Measurements from ENCODE around the gene UTP25.

The UTP25 gene

DNA sequence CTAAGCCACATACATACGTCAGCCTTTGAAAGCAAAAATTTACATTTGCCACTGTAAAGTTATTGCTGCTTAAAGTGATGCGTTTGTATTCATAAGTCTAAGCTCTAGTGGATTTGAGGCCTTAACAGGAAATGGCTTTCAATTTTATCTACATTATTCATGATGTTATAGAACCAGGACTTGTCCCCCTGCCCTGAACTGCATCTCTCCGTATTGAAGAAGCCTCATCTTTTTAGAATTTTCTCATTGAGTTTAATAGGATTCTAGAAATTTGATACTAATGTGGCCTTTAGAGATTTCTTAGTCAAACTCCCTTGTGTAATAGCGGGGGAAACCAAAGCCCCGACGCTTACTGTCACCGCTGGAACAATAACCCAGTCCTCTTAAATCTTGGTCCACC, 9.9 kb downstream of the UTP25 start:
- DNase-seq (ENCODE audit: extremely low read depth in 1 of 2, low read depth in 1 of 2), result no peak

DNA sequence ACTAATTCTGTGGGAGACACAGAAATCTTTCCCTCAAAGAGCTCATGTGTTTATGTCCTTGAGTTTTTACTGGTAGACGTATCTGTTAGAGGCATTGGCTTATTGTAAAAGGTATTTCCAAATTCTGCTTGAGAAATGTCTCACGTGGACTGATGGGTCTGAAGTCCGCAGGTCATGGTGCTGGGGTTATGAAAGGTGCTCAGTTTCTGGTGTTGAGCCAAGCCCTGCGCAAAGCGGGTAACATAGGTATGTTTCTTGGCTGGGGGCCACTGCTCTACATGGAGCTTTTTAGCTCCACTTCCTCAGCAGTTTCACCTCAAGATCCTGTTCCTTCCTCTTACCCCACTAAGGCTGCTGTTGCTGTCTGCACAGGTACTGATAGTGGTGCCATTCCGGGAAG, 10.8 kb downstream of the UTP25 start:
- no peak for DNase-seq (ENCODE audit: extremely low read depth in 1 of 2, low read depth in 1 of 2)

DNA sequence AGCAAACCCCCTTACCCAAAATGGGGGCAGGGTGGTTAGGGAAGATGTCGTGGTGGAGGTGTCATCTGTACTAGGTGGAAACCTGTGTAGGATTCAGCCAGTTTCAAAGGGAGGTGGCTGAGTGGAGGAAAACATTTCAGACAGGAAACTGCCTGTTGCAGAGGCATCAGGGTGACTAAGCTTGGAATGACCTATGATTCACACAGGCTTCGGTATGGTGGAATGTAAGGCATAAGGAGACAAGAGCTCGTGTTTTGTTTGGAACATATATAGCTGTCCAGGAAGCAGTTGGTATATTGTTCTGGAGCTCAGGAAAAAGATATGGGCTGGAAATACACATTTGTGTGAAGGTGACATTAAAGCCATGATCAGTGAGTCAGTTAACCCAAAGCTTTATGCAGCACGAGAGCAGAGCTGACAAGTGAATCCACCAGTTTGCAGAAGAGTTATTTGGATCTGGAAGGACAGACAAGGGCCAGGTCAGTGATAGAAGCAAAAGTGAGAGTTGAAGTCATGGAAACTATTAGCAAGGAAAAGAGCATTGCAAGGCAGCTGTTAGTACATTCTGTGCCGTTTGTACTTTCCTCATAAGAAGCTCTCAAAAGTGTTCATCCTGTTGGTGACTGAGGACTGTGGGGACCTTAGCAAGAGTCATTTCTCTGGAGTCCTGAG, 12.2 kb downstream of the UTP25 start:
- no peak for DNase-seq (ENCODE audit: extremely low read depth in 1 of 2, low read depth in 1 of 2)

DNA sequence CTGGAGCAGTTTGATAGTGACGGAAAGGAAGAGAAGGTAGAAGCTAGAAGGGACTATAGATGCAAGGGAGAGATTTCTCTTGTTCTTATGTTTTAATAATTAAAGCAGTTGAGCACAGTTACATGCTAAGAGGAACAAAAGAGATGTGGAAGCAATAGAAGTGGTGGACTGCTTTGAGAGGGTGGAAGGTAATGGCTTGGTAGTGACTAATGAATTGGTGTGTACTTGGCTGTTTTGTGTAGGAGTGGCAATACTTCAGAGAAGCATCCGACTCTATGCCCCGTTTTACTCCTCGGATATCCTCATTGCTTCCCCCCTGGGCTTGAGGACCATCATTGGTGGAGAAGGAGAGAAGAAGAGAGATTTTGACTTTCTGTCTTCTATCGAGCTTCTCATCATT, 12.8 kb downstream of the UTP25 start:
- no peak for DNase-seq (ENCODE audit: extremely low read depth in 1 of 2, low read depth in 1 of 2)

DNA sequence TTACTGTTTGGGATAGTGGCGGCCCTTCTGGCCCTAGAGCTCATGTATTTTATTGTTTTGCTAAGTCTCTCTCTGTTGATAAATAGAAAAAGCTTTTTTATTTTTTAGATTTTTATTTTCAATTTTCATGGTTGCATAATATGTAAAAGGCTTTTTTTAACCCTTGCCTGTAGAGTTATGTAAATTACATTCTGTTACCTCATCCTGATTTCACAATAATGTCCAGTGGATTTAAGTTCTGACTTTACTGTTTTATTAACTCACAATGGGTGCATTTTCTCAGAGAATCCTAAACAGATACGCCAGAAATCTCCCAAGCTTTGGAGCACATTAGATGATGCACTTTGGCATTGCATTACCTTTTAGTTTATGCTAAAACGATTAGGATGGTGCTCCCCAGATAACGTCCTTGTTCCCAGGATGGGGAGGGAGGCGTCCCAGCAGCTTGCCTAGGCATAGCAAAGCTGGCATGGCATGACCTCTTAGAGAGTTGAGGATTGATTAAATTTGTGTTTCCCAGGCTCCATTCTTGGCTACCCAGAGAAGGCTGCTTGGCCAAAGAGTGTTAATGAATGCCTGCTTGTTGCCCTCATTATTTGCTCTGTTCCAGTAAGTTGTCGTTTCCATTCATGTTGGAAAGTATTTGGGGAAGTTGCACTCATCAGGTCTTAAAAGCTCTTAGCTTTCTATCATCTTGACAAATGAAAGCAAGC, 17.1 kb downstream of the UTP25 start:
- no peak for DNase-seq (ENCODE audit: extremely low read depth in 1 of 2, low read depth in 1 of 2)

DNA sequence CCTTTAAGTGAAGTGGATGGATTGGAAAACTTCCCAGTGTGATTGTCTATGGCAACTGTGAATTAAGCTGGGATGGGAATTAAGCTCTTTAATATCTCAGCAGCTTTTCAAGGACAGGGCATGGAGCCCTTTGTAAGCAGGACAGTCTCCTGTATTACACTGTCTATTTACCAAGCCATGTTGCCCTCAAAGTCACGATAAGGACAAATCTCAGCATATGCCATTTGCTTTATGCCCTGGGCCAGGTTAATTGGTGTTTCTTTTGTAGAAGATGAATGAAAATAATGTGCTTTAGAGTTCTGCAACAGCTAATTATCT, 17.6 kb downstream of the UTP25 start:
- DNase-seq (ENCODE audit: extremely low read depth in 1 of 2, low read depth in 1 of 2), result no peak

DNA sequence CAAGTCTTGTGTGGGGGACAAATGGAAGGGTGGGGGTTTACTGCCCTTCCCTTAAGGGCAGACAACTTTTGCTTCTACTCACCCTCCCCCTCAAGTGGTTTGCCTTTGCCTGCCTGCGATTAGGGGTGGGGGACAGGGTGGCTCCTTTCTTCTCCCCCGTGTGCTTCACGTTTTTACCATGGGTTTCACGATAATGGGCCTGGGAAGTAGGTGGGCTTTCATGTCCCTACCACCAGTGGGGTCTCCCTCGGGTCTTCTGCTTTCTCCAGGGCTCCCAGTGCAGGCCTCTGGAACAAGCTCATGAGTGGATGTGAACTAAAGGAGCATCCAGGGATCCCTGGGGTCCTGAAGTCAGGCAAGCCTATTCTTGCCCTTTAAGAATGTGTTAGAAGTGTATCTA, 21.6 kb downstream of the UTP25 start:
- no peak for DNase-seq (ENCODE audit: extremely low read depth in 1 of 2, low read depth in 1 of 2)

DNA sequence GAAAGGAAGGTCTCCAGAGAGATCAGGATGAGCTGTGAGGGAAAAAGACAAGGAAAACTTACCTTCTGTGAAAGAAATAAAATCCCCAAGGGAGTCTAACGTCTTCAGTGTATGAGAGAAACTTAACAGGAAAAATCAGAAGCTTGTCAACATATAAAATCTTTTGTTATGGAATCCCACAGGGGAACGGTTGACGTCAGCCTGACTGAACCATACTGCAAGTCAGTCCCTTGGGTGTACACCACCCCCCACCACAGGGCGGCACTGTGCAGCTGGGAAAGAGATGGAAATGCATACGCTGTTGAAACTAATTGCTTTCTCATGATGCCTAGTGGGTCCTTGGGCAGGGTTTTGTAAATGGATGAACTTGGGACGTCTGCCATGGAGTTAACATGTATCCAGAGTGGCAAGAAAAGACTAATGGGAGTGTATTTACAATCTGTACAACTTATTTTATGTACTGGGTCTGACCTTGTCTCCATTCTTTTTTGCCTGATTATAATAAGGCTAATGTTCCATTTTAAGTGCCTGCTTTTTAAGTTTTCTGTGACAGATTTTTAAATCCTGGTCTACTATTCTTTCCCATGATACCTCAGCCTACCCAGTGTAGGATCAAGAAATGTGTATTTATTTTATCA, 22.7 kb downstream of the UTP25 start:
- DNase-seq (ENCODE audit: extremely low read depth in 1 of 2, low read depth in 1 of 2), result no peak

DNA sequence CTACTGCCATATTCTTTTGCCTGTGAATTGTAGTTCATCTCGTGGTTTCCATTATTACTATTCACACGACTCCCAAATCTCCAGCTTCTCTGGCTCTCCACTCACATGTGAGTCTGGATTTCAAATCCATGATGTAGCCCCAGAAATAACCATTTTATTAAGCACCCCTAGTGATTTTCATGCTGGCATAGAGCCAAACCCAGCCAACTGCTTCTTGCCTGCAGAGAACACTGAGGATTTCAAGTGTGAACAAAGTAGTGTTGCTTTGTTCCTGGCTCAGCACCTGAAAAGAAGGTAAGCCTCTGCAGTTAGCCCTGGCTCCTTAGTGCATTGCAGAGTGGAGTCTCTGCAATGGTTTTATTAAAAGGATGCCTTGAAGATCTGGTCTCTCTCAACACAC, 25.9 kb downstream of the UTP25 start:
- DNase-seq (ENCODE audit: extremely low read depth in 1 of 2, low read depth in 1 of 2), result no peak

DNA sequence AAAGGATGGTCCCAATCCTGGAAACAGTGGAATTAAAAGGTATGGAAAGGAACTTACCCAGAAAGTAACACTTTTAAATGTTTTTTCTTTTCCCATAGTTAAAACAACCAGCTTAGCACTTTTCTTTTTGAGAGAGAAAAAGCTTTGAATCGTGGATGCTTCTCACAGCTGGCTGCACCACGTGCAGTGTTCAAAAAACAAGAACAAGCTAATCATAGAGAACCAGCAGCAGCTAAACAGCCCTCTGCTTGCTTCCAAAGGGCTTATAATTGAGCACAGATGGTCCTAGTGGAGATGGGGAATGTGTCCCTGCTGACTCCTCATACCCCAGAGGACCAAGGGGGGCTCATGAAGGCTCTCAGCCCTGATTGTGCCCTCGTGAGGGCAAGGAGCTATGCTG, 26.4 kb downstream of the UTP25 start:
- DNase-seq (ENCODE audit: extremely low read depth in 1 of 2, low read depth in 1 of 2), result no peak

DNA sequence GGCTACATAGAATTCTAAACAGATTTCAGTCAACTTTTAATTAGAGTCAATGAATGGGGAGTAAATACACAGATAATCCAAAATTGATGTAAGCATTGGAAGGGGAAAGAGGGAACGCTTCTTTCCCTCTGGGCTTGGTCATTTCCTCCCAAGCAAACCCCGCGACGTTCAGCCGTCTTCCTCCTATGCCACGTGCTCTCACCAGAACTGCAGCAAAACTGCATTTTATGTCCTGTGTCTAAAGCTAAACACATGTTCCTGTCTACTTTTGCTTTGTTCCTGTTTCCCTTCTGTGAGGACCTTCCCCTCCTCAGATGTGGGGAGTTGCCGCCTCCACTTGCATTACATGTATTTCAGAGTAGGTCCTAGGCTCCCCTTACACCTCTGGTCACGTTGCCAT, 27.2 kb downstream of the UTP25 start:
- no peak for DNase-seq (ENCODE audit: extremely low read depth in 1 of 2, low read depth in 1 of 2)

DNA sequence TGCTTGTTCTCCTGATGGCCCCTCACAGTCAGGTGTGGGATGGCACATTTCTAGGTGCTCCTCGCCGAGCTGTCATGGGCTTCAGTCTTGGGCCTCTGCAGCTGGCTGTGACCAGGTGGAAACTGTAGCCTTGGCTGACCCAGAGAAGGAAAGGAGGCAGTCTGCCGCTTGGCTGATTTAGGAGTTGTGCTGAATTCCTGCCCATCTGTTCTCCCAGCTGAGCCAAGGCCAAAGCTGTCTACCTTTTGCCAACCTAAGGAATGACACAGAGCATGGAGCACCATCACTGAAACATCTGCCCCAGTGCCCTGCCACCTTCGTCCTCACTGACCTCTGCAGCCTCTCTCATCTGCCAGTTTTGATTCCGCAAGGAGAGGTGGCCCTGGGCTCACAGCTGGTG, 27.9 kb downstream of the UTP25 start:
- DNase-seq (ENCODE audit: extremely low read depth in 1 of 2, low read depth in 1 of 2), result no peak

DNA sequence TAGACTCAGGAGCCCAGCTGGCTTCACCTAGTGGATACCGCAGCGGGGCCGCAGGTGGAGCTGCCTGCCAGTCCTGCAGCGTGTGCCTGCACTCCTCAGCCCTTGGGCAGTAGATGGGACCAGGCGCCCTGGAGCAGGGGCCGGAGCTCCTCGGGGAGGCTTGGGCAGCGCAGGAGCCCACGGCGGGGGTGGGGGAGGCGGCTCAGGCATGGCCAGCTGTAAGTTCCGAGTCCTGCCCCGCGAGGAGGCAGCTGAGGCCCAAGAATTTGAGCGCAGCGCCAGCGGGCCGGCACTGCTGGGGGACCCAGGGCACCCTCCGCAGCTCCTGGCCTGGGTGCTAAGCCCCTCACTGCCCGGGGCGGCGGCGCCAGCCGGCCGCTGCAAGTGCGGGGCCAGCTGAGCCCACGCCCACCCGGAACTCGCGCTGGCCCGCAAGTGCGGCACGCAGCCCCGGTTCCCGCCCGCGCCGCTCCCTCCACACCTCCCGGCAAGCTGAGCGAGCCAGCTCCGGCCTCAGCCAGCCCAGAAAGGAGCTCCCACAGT, 30.9 kb downstream of the UTP25 start:
- DNase-seq (ENCODE audit: extremely low read depth in 1 of 2, low read depth in 1 of 2), result no peak

DNA sequence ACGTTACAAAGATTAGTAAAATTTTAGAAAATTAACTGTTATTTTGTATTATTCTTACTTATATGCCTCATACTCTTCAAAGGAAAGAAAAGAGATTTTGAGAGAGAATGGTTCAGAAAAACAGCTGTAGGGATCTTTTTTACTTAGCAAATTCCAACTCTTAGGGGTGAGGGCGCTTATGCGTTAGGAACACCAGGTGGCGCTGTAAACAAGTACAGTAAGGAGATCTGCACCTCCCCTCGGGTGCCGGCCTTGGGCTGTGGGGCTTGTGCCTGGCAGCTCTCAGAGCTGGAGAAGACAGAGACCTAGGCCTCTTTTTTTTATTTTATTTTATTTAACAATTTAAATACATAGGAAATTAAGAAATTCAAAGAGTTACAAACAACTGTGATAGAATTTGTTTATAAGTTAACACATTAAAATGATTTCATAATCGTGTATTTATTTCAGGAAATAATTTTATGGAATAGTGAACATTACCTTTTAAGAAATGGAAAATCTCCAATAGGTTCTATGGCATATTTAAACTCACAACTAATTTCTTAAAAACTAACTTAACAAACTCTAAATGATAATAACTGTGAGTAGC, 32.6 kb downstream of the UTP25 start:
- DNase-seq (ENCODE audit: extremely low read depth in 1 of 2, low read depth in 1 of 2), result peak in 1 of 2 donors; percentile 60

DNA sequence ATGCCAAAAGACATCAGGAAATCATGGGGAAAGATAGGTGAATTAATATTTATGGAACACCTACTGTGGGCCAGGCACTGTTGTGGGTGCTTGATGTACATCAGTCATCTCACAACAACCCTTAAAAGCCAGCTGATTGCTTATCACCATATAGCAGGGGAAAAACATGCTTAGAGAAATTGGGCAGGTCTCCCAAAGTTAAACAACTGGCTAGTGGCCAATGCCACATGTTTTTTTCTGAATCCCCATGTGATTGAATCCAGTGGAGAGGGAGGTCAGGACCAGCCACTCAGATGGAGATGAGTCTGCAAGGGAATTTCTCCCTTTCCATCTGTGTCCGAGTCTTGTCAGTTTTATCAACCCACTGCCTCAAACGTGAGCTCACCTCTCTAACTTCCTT, 33.5 kb downstream of the UTP25 start:
- no peak for DNase-seq (ENCODE audit: extremely low read depth in 1 of 2, low read depth in 1 of 2)

DNA sequence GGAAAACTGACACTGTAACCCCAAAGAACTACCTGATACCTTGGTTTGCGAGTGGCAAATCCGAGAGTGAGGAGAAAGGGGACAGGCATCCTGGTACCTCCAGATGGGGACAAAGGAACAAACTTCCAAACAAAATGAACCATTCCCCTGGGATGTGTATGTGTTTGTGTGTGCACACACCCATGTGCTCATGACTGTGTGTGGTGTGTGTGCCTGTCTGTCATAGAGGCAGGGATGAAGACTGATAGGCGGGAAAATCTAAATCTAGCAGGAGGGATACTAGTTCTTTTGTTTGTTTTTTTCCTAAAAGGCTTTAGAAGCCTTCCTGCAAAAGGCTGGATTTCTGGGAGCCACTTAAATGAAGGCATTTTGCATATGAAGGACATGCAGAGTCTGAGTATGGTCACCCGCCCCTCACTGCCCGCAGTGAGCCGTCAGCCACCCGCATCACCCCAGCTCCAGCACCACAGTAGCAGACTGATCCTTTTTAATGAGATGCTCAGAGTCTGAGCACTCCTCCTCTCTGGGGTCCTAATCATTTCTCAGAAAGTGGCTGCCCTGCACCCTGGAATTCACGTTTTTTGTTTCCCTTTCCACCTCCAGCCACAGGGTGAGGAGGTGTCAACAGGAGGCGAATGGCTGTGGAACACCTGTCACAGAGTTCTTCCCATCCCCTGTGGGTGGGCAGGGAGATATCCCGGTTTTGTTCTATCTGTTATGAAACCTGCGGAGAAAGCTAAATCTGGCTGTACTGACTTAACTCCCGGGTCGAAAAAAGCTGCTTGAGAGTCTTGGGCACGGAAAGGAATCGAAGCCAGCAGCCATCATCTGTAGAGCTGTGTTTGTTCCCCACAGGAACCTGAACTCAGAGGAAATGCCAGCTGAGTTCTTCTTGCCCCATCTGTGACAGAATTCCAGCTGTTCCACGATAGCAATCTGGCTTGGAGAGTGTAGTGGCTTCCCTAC, 34.9 kb downstream of the UTP25 start:
- no peak for DNase-seq (ENCODE audit: extremely low read depth in 1 of 2, low read depth in 1 of 2)

DNA sequence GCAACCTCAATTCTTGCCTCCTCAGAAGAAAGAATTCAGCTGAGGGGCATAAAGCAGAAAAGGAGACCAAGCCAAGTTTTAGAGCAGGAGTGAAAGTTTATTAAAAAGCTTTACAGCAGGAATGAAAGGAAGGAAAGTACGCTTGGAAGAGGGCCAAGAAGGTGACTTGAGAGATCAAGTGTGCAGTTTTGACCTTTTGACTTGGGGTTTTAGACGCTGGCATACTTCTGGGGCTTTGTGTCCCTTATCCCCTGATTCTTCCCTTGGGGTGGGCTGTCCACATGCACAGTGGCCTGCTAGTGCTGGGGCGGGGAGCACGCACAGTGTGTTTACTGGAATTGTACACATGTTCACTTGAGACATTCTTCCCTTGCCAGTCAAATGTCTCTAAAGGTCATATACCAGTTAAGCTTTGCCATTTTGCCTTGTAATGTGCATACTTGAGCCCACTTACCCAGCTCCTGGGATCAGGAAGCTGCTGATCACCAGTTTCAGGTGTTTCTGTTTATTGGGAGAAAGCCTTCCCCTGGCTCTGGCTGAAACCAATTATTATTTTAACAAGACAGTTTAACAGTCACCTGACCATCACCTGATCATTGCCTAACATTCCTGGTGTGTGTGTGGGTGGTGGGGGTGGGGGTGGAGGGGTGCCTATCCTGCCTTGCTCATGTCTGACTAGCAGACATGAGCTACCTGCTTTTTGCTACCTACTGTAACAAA, 36.2 kb downstream of the UTP25 start:
- no peak for DNase-seq (ENCODE audit: extremely low read depth in 1 of 2, low read depth in 1 of 2)

DNA sequence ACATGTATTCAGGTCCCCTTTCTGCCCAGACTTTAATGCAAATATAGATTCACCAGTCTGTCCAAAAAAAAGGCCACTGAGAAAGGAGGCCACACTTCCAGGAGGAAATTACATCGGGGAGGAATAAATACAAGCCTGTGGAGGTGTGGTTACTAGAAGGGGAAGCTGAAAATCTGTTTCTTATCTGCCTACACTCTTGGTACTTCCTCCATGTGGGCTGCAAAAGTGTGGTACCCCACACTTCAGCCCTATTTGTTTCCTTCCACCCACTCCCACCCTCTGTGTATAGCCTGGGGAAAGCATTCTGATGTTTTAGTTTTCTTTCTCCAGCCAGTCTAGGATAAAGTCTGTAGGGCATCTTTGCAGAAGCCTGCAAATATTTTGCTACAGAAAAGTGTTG, 38.4 kb downstream of the UTP25 start:
- DNase-seq (ENCODE audit: extremely low read depth in 1 of 2, low read depth in 1 of 2), result no peak

DNA sequence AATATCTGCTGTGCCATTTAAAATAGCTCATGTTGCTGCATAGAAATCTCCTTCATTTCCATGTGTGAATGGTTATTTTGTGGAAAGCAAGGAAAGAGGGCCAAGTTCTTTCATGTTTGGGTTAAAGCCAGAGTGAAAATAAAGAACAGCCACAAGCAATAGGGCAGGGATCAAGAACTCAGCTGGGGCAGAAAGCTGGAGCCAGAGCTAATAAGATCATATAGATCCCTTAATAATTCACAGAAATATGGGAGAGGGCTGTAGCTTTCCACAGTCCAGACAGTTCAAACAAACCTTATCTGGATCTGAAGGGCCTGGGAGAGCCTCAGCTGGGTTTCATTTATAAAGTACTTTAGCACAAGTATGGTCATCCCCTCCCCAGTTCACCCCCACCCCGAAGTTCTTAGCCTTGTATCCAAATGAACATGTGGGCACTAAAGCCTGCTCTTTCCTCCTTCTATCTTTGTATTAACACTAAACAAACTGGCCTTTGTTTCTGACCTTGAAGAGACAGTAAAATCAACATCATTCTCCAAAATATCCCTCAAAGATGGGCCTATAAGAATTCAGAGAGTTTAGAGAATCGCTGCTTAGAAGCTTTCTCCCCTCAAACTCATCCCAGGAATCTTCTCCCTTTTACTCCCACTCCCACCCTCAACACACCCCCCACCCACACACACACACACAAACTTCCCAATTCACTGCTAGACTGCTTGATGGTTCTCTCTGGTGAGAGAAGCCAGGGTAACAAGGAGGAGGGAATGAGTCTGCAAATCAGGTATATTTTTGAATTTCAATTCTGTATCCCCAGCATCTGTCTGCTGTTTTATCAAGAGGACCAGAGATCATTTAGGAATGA, 41.7 kb downstream of the UTP25 start:
- DNase-seq (ENCODE audit: extremely low read depth in 1 of 2, low read depth in 1 of 2), result no peak
